Endometrial microvascular endothelial cells (primary cell): ENCODE data around the gene KCNJ15. TPM values are rescaled to one million over a fixed set of nuclear protein-coding genes. Genes with fewer than 3 reads are reported as not detected.
"Not testable (repeated sequence)": the region's sequence is repeated elsewhere in the genome, so short reads cannot be mapped to it uniquely, and the experiment has no call there.

ENCODE experiments used
- in situ Hi-C: cut with HindIII; loops from 2 replicates; pipeline ENCODE4 v1.10.0; 2017; ENCODE audit warnings: low sequenced_read_pairs, low pct_unique_long_range_greater_than_20kb; ENCODE audit errors: inconsistent ontology term
- total RNA-seq: library from RNA; depleted of rRNA; stranded (reverse); fragments of >200 nt; gene quantifications from one replicate; pipeline ENCODE4 v1.2.3, GENCODE V29; 2015; ENCODE audit errors: inconsistent ontology term

Gene KCNJ15
- total RNA-seq, 1 donor from 2014 or later = 0.56 TPM

DNA sequence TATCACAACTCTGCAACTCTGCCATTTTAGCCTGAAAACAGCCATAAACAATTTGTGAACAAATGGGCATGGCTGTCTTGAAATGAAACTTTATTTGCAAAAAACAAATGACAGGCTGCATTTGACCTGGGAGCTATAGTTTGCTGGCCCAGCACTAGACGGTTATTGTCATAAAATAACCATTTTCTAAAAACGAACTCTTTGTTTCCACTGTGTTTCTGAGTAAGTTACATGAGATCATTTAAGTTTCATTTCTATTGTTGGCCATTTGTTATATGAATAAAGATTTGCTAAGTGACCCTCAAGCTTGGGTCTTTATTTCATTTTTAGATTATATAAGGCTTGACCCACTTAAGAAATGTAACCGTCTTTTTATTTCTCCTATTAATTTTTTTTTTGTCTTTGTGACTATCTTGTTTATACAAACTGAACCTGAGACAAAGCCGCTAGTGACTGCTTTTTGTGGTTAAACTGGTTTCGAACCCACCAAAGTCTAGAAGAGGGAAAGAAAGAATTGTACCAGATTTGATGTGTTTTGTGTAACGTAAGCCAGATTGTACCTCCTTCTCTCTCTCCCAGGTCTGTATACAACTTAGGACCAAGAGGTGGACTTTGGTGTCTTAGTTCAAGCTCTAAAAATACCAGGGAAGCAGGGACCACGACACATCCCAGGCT, 12.9 kb upstream of the KCNJ15 start:
- in situ Hi-C loops = no loop called here

DNA sequence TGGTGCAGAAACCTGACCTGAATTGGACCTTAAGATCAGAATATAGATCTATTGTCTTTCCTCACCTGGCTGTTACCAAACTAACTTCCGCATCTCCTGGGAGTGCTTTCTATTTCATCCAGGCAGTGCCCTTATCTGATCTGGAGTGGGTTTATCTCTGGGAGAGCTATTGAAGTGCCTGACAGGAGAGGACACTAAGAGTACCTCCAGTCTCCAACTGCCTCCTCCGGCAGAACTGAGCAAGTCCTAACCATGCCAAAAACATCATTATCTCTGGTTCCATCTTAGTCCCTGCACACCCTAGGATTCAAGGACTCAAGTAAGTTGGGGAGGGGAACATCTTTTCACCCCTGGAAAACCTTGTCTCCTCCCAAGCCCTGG, 12.4 kb upstream of the KCNJ15 start:
- in situ Hi-C loops = no loop called here

DNA sequence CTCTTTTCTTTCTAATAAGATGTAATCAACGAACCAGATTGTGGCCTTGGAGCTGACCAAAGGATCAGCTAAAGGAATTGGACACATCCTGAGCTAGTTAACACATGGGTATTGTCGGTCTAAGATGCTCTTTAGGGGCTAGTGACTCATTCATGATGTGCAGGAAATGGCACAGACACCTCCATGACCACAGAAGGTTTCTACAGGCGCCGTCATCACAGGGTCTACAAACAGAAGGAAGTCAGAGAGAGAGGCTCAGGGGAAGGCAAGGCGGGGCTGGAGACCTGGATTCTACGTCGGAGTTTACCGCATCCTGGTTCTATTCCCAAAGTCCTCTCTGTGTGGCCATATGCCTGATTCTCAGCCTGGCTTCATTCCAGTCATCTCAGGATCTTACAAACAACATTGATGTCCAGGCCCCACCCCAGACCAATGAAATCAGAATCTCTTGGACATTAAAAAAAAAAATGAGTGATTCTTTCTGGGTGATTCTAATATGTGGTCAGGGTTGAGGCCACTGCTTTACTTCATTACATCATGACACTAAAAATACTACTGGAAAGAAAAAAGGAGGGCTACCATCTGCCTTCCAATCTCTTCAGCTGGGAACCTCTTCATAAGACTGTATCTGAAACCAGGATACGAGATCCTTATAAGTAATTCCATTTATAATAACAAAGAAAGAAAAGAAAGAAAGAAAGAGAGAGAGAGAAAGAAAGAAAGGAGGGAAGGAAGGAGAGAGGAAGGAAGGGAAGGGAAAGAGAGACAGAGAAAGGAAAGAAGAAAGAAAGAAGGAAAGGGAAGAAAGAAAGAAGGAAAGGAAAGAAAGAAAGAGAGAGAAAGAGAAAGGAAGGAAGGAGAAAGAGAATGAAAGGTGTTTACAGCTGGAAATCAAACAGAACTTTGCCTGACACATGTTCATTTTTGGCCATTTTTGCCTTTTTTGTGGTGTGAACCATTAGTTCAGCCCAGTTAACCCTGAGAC, 11.6 kb upstream of the KCNJ15 start:
- in situ Hi-C loops = no loop called here

DNA sequence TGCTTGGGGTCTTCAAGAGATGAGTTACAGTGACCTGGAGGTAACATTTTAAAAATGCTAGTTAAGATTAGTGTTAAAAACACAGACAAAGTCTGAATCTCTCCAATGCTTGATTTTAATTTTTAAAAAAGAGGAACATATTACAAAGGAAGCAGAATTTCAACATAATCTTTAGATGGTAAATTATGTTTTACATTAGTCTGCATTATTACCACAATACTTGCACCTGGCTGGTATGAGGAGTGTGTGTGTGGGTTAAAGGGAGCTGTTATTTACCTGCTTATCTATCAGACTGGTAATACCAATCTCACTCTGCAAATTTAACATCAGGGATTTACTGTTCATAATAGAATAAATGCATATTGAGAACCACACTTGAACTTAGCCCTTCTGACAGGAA, 10.3 kb upstream of the KCNJ15 start:
- in situ Hi-C loops = no loop called here

DNA sequence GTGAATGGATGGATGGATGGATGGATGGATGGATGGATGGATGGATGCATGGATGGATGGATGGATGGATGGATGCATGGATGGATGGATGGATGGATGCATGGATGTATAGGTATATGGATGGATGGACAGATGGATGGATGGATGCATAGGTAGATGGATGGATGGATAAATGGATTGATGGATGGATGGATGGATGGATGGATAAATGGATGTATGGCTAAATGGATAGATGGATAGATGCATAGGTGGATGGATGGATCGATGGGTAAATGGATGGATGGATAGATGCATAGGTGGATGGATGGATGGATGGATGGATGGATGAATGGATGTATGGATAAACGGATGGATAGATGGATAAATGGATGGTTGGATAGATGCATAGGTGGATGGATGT, 9.7 kb upstream of the KCNJ15 start:
- in situ Hi-C loops = not testable (repeated sequence)

DNA sequence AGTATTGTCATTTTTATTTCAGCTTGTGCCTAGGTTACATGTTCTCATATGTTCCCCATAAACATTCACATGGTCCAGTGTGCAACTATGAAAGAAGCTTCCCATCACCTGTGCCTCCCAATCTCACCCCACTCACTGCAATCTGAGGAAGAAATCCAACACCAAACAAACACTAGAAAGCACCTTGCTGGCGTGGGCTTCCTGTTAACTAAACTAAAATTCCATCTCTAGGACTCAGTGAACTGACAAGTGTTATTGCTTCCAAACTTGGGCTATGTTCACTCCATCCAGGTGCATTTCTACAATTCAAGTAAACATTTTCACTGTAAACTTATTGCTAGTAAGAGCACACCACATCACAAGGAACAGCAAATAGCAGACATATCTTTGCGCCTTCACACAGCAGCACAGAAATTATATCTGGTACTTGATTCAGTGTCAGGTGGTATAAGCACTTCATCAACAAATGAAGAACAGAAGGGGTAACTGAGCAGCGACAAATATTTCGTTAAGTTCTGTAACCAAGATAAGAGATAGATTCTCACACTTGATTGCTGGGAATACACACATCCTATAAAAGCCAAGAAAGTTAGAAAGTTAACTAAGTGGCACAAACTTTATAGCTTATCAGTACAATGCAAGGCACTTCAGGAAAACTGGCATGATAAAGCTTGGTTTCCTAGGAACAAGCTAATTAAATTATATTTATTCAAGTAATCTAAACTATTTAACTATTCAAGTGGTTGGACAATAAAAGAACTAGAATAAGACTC, 8.9 kb upstream of the KCNJ15 start:
- in situ Hi-C loops = no loop called here

DNA sequence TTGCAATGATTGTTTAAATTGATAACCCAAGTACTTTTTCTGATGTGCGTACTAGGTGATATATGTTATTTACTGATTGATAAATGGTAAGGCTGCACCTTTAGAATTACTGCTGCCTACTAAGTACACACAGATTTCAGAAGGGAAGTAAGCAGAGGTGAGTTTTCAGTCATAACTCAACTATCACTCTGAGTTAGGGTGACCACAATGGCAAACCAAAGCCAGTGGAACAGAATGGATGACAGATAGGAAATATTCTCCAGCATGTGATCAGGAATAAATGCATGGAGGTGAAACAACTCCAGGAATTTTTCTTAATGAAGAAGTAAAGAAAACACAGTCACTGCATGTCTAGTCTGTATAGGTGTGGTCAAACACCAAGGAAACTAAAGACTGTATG, 7.5 kb upstream of the KCNJ15 start:
- in situ Hi-C loops = no loop called here

DNA sequence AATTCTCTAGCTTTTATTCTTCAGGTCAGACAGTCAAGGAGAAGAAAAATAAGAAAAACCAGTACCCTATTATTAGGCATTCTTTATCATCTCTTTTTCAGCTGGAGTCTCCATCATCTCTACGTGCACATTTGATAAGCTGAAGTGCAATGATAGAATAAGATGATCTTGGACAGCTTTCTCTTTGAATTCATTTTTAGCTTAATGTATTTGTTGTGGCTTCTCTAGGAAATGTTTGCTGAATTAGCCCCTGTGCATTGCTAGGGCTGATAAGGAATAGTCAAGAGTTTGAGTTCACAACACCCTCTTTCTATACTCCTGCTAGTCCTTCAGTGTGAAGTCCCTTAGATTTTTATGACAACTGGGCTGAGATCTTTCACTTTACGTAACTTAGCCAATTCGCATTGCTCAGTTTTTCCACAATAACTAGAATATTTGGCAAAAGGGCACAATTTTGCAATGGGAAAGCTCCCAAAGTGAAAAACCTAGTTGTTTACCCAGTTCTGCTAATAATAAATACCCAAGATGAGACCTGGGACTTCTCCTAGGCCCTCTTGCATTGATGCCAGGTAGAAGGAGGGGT, 7.0 kb upstream of the KCNJ15 start:
- in situ Hi-C loops = no loop called here

DNA sequence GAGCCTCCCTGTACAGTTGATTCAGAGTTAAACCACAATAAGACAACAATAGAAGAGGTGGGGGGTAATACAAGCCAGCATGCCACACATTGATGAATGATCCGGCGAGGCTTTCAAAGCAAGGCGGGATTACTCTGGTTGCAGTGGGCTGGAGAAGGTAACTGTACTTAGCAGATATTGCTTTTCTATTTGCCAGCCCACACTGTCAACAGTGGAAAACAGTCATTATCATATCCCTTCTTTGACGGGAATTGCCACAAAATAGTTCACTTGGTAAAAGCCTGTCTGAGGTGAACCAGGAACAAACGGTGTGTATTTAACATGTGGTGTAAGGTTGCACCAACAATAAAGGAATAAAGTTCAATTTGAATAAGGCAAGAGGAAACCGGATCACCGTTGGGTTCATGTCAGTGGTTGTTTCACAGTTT, 5.8 kb upstream of the KCNJ15 start:
- in situ Hi-C loops = no loop called here

DNA sequence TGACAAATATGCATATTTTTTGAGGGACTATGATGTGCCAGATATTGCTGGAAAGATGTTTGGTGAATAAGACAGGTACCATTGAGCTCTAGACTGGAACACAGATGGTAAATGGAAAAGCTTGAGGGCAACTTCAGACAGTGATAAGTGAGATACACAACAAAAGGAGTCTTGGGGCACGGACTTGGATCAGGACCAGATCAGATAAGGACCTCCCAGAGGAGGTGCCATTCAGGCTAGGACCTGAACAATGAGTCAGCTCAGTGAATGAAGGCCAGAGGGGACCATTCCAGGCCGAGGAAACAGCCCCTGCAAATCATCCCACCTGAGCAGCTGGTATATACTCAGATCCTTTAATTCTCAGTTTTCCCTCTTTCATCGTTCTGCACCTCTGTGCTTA, 1.8 kb upstream of the KCNJ15 start:
- in situ Hi-C loops = no loop called here

DNA sequence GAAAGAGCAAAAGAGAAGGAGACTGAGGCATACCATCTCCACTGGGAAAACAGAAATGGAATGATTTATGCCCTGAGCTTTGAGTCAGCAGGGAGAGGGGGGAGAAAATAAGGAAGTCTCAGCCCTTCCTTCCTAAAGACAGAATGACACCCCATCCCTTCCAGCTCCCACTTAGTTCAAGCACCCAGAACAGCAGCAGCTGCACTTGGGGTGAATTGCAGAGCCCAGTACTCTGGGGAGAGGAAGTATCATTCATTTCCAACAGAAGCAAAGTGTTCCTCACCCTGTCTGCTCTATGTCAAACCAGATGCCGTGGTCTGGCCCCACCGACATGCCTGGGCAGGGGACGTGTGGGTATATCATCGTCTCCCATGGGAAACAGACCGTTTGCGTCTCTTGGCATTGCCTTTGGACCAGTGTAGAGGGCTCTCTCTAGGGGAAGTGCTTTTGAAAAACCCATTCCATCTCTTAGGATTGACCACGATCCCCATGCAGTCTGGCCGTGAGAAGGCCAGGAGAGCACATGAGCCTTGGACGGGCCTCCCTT, 1.1 kb upstream of the KCNJ15 start:
- in situ Hi-C loops = no loop called here

DNA sequence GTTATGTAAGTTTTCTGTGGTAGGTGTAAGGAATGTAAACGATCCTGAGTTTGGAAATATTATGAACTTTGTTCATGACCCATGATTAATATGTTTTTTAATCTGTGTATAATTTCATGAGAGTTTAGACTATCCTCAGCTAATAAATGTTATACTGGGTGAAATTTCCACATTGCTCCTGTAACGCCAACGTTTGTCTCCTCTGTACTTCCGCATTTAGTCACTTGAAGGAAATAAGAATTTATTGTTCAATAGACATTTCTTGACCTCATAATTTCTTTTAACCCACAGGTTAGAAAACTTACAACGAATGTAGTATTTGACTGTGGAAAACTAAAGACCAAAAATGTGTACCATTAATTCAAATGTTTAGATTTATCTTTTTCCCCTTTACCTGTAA, 876 bp downstream of the KCNJ15 start:
- in situ Hi-C loops = no loop called here

DNA sequence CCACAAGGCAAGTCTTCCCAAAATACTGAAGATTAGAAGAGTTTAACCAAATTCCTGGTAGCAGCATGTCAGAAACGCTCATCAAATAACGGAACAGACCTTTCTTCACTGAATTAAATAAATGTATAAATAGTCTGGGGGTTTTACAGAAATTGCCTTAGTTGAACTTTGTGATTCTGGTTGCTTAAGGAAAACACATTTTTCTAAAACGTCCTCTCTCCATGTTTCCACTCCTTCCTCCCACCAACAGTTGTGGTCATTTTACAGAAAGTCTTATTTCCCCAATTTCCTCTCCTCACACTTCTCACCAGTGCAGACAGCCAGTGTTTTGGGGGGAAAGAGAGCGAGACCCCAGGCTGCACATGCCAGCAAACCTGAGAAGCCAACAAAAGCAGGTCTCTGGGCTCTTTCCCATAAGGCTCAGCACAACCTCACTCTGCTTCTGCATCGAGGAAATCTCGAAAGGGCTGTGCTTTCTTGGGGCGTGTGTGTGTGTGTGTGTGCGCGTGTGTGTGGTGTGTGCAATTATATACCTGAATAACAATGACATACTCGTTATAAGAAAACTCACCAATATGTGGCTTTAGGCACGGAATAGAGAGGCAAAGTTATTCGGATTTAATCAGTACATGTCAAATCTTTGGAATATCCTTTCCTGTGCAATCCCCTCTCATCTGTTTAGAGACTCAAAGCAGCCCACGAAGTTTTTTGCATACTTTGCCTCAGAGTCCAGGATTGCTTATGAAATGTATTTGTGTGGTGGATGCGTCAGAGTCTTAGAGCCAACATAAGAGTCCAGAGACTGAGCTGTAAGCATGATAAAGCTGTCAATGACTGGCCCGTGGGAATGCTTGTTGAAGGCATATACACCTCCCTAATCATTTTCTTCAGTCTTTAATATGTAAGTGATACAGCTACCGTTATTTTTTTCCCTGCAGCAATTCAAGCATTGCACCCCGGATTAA, 2.0 kb downstream of the KCNJ15 start:
- in situ Hi-C loops = no loop called here

DNA sequence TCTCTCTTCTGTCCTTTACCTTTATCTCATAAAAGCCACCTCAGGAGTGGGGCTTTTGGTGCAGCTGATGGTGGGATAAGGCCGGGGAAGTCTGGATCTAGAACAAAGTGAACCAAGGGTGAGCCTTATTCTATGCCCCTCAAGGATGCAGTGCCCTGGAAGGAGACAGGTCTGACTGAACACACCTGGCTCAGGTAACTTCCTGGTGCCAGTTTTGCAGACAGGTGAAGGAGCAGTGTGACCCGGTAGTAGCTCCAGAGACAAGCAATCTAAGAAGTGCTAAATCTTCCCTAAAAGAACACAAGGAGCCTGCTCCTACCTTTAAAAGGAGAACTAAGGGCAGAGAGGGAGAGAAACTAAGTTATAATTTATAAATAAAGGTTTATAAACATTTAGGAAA, 2.9 kb downstream of the KCNJ15 start:
- in situ Hi-C loops = no loop called here

DNA sequence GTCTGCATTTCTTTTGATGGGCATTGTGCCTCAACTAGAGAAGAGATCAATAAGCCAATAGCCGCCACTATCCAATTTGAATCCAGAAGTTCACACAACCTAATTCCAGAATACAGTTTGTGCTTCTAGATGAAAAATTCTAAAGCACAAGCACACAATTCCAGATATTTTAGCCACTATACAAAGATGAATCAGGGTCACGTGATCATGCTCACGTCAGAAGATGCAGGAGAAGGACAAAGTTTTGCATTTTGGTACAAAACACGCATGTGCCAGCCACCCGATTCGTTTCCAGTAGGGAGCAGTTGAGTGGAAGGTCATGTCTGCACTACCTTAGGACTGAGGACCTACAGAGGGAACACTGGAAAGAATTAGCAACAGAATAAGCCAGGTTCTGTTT, 3.6 kb downstream of the KCNJ15 start:
- in situ Hi-C loops = no loop called here

DNA sequence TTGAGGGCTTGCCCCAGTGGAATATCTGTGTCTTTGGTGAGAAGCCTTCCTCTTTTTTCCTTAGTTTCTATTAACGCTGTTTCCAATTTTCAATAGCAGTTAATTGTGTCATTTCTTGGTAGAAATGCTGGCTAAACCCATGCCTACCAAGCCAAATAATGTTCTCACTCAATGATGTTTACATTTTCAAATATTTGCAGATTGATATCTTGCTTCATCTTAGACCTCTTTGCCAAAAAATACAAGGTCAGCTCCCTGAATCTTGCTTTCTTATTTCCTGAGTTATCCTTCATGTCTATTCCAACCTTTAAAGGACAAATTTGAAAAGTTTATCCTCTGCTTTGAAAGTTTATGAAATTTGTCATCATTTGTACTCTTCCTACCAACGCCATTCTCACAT, 5.1 kb downstream of the KCNJ15 start:
- in situ Hi-C loops = no loop called here

DNA sequence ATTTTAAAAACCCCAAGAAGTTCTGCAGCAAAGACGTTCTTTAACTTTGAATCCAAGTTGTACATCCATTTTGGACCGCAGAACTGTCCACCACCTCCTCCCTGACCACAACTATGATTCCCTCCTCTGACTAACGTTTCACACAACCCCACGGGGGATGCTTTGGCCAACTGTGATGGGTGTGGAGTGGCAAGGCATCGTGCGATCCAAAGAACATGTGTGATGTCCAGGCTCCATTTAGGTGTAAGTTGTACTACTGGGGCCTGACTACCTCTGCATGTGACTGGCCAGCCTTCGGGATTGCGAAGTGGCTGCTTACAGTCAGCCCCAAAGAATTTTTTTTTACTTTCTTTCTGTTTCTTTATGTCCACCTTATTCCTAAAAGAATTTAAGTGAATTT, 6.7 kb downstream of the KCNJ15 start:
- in situ Hi-C loops = no loop called here

DNA sequence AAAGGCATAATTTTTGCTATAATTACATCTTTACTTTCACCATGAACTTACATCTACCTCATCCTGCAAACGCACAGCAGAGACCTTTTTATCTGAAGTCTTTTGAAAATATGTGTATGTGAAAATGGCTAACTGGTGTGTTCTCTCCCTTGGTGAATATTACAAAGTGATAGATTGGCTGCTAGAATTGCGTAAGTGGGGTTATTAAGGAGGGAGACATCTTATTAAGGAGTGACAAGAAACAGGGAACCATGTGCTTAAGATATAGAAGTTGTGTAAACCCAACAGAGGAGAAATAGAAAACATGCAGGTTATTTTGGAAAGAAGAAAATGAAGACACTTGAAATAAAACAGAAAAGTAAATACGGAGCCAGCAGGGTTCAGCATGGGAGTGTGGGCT, 7.8 kb downstream of the KCNJ15 start:
- in situ Hi-C loops = no loop called here
